Smooth muscle cell (in vitro differentiated cells): ENCODE data around the gene ROPN1L. TPM values are rescaled to one million over a fixed set of nuclear protein-coding genes. Genes with fewer than 3 reads are reported as not detected.

Source experiments
- DNase-seq: peaks from one replicate; lab custom pipeline; 2025; ENCODE audit not compliant: unreplicated experiment; lab: John Stamatoyannopoulos, UW
- H2AFZ ChIP-seq: fragments of 200-600 bp; sonication (generic); 2 replicates; pipeline ENCODE4 v1.6.0; 2016; ENCODE audit warnings: antibody characterized with exemption, low read depth, mild to moderate bottlenecking
- H3F3A ChIP-seq: fragments of 200-600 bp; sonication (generic); 2 replicates; pipeline ENCODE4 v1.6.0; 2017; ENCODE audit warnings: antibody characterized with exemption, low read depth
- H3K27ac ChIP-seq: fragments of 200-600 bp; sonication (generic); 2 replicates; pipeline ENCODE4 v1.5.1; 2016; ENCODE audit warnings: low read depth, mild to moderate bottlenecking
- H3K27me3 ChIP-seq: fragments of 200-600 bp; sonication (generic); 2 replicates; pipeline ENCODE4 v1.6.1; 2016; ENCODE audit warnings: low read depth, mild to moderate bottlenecking
- H3K36me3 ChIP-seq: fragments of 200-600 bp; sonication (generic); 2 replicates; pipeline ENCODE4 v1.5.1; 2016; ENCODE audit warnings: low read depth
- H3K4me1 ChIP-seq: fragments of 200-600 bp; sonication (generic); 2 replicates; pipeline ENCODE4 v1.5.1; 2016; ENCODE audit warnings: low read depth
- H3K4me2 ChIP-seq: fragments of 200-600 bp; sonication (generic); 2 replicates; pipeline ENCODE4 v1.6.0; 2016; ENCODE audit warnings: mild to moderate bottlenecking
- H3K4me3 ChIP-seq: fragments of 200-600 bp; sonication (generic); 2 replicates; pipeline ENCODE4 v1.5.1; 2016; ENCODE audit warnings: mild to moderate bottlenecking
- H3K79me2 ChIP-seq: fragments of 200-600 bp; sonication (generic); 2 replicates; pipeline ENCODE4 v1.6.0; 2016; ENCODE audit warnings: low read depth, mild to moderate bottlenecking
- H3K9ac ChIP-seq: fragments of 200-600 bp; sonication (generic); 2 replicates; pipeline ENCODE4 v1.6.0; 2016; ENCODE audit warnings: low read depth
- H3K9me3 ChIP-seq: fragments of 200-600 bp; sonication (generic); replicated peaks from 2 replicates; pipeline ENCODE4 v1.5.1; 2016; ENCODE audit warnings: low read depth
- H4K20me1 ChIP-seq: fragments of 200-600 bp; sonication (generic); 2 replicates; pipeline ENCODE4 v1.6.0; 2016; ENCODE audit warnings: low read depth
- WGBS: methylation state at CpG from one replicate; pipeline ENCODE4 v1.1.7; 2016; ENCODE audit warnings: low lambda C conversion rate; 5-methylcytosine and 5-hydroxymethylcytosine counted together
- polyA plus RNA-seq: library from polyadenylated mRNA; unstranded; fragments of >200 nt; fragmentation: Nextera tagmentation; extraction: Ambion mirVana; gene quantifications from 2 replicates; pipeline ENCODE4 v1.2.1, GENCODE V29; 2016
- total RNA-seq: library from RNA; depleted of rRNA; stranded (reverse); fragments of >200 nt; gene quantifications from 2 replicates; pipeline ENCODE4 v1.2.3, GENCODE V29; 2014
- TF ChIP-seq, protein P1 (sequence below): fragments of 200-600 bp; sonication (generic); IDR thresholded peaks from 2 replicates; pipeline ENCODE4 v1.5.1; 2017; ENCODE audit warnings: borderline replicate concordance, mild to moderate bottlenecking, antibody characterized with exemption; ENCODE audit not compliant: insufficient read depth, poor library complexity, severe bottlenecking

ROPN1L gene
- total and polyA plus RNA-seq, 2 experiments from 2014 or later = 3.0 TPM; not detected in 1

DNA sequence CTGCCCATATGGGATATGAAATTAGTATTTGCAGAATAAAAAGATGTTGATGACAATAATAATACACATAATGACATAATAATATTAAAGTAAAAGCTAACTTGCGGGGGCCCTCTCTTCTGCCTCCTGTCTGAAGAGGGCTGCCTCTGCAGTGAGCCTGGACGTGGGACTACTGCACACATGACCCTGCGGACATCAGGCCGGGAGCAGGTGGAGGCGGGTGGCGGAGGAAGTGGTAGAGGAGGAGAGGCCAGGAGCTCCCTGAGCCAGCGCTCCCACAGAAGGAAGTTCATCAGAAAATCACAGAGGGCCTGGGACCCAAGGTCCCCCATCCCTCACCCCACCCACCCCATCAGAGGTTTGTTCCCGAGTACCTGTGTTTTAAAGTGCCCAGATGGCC is 60.5 kb downstream of the ROPN1L start:
- Histone ChIP-seq H3K9me3 (no peaks in the 10 kb centered on the region), H4K20me1 (no peaks in the 10 kb centered on the region), H3K36me3 (no peaks in the 10 kb centered on the region), H3K27ac (no peak overlapping the region), H3K27me3 (no peaks in the 10 kb centered on the region), H3K9ac (no peak overlapping the region), H3K4me2 (no peak overlapping the region), H3K4me1 (no peaks in the 10 kb centered on the region), H3F3A (no peaks in the 10 kb centered on the region), H2AFZ (no peak overlapping the region), H3K4me3 (no peak overlapping the region), H3K79me2 (no peaks in the 10 kb centered on the region)
- no peak for DNase-seq
- TF ChIP-seq, protein P1, sequence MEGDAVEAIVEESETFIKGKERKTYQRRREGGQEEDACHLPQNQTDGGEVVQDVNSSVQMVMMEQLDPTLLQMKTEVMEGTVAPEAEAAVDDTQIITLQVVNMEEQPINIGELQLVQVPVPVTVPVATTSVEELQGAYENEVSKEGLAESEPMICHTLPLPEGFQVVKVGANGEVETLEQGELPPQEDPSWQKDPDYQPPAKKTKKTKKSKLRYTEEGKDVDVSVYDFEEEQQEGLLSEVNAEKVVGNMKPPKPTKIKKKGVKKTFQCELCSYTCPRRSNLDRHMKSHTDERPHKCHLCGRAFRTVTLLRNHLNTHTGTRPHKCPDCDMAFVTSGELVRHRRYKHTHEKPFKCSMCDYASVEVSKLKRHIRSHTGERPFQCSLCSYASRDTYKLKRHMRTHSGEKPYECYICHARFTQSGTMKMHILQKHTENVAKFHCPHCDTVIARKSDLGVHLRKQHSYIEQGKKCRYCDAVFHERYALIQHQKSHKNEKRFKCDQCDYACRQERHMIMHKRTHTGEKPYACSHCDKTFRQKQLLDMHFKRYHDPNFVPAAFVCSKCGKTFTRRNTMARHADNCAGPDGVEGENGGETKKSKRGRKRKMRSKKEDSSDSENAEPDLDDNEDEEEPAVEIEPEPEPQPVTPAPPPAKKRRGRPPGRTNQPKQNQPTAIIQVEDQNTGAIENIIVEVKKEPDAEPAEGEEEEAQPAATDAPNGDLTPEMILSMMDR = no peak
- WGBS = 90% methylated on average over 8 of the region's 8 CpGs

DNA sequence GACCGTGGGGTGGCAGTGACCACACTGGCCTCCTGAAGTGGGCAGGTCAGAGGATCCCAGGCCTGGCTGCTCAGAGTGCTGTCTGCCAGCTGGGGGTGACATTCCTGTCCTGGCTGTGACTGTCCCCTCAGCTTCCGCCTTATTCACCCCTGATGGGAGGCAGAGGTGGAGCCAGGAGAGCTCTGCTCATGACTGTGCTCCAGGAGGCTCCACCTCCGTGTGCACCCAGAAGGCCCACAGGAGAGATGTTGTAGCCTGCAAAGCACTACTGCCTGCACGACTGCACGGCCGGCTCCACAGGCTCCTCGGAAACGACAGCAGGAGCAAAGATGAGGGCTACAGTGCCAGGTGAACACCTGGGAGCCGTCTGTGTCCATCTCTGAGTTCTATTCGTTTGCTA is 60.9 kb downstream of the ROPN1L start:
- H3K9me3 ChIP-seq = no peaks in the 10 kb centered on the region
- TF ChIP-seq, protein P1 = no peak
- no peak overlapping the region for H3K27ac ChIP-seq
- H2AFZ ChIP-seq = no peak overlapping the region
- WGBS = 88% methylated on average over 10 of the region's 10 CpGs
- H3K4me3 ChIP-seq = no peak overlapping the region
- H3K36me3 ChIP-seq = no peaks in the 10 kb centered on the region
- H3K27me3 ChIP-seq = no peaks in the 10 kb centered on the region
- H4K20me1 ChIP-seq = no peaks in the 10 kb centered on the region
- no peak overlapping the region for H3K9ac ChIP-seq
- no peaks in the 10 kb centered on the region for H3K4me1 ChIP-seq
- H3K4me2 ChIP-seq = no peak overlapping the region
- DNase-seq = no peak
- no peaks in the 10 kb centered on the region for H3F3A ChIP-seq
- H3K79me2 ChIP-seq = no peaks in the 10 kb centered on the region

DNA sequence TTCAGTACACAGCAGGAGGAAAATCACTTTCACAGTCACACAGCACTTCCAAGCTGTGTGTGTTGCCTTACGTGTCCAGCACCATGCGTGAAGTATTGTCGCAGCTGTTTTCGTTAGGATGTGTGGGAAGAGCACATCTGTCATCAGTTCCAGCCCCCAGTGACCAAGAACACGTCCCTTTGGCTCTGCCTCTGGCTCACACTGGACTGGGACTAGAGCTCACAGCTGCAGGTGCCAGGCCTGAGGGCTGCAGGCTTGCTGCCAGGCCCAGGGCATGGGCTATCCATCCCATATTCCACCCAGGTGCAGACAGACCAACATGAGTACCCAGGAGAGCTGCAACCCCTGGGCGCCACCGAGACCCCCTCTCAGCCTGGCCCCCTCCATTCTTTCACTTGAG is 61.6 kb downstream of the ROPN1L start:
- no peaks in the 10 kb centered on the region for H3K4me1 ChIP-seq
- no peak overlapping the region for H3K4me2 ChIP-seq
- H3K9me3 ChIP-seq = no peaks in the 10 kb centered on the region
- WGBS = 84% methylated on average over 7 of the region's 7 CpGs
- H3K79me2 ChIP-seq = no peaks in the 10 kb centered on the region
- no peaks in the 10 kb centered on the region for H3K36me3 ChIP-seq
- no peak overlapping the region for H3K9ac ChIP-seq
- H2AFZ ChIP-seq = no peak overlapping the region
- no peak for DNase-seq
- H4K20me1 ChIP-seq = no peaks in the 10 kb centered on the region
- TF ChIP-seq, protein P1 = no peak
- H3K4me3 ChIP-seq = no peak overlapping the region
- H3K27me3 ChIP-seq = no peaks in the 10 kb centered on the region
- H3F3A ChIP-seq = no peaks in the 10 kb centered on the region
- H3K27ac ChIP-seq = no peak overlapping the region

DNA sequence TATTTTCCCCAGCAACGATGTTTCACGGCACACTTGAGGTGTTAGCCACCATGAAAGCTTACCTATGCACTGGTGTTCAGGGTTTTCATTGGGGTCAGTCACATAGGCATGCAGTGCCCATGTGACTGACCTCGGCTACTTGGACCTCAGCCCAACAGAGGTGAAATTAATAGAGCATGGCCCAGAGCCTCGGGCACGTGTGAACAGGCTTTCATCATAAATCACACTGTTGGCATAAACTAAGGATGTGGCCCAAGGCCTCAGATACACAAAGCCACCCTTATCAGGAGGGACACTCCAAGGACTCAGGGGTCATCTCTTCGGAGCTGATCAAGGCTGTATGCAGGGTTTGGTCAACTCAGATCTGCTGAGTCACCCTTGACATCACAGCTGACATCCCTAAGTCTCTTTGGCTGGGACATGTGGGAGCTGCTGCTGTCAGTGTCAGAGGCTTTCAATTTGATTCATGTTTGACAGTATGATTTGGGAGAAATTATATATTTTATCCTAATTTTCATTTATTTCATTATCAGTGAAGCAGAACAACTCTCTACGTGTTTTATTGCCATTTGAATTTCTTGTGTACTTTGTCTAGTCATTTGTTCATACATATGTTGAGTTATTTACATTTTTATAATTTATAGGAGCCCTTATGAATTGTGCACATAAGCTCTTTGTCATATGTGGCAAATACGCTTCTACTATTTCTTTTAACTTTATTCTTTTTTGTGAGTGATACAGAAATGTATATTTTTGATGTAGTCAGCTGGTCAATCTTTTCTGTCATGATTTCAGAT is 62.5 kb downstream of the ROPN1L start:
- H3K9ac ChIP-seq = no peak overlapping the region
- H4K20me1 ChIP-seq = no peaks in the 10 kb centered on the region
- no peaks in the 10 kb centered on the region for H3K9me3 ChIP-seq
- no peaks in the 10 kb centered on the region for H3K79me2 ChIP-seq
- H3K4me1 ChIP-seq = no peaks in the 10 kb centered on the region
- H3K36me3 ChIP-seq = no peaks in the 10 kb centered on the region
- no peak overlapping the region for H3K4me3 ChIP-seq
- H3K27me3 ChIP-seq = no peaks in the 10 kb centered on the region
- WGBS = 66% methylated on average over 8 of the region's 8 CpGs
- no peak overlapping the region for H2AFZ ChIP-seq
- no peak overlapping the region for H3K27ac ChIP-seq
- TF ChIP-seq, protein P1 = no peak
- DNase-seq = no peak
- H3F3A ChIP-seq = no peaks in the 10 kb centered on the region
- H3K4me2 ChIP-seq = no peak overlapping the region
